K562 (cell line): Measurements from ENCODE around the gene TRAPPC1. TPM values are rescaled to one million over a fixed set of nuclear protein-coding genes. Genes with fewer than 3 reads are reported as not detected.

ENCODE experiments used
- ATF1 ChIP-seq, 2 experiments: fragments of 450-650 bp in 1 of 2; IDR thresholded peaks; 2 replicates each; pipeline ENCODE4 v1.6.1; 2016; ENCODE audit warnings: missing compliant biosample characterization in 1 of 2, missing genetic modification characterization in 1 of 2
- CAMTA2 ChIP-seq: fragments of 250-450 bp; sonication (Bioruptor Pico); conservative IDR thresholded peaks from 2 replicates; pipeline ENCODE4 v1.5.1; 2022
- CBFA2T3 ChIP-seq: fragments of 450-650 bp; IDR thresholded peaks from 2 replicates; pipeline ENCODE4 v1.6.1; 2017
- GATA2 ChIP-seq: sonication (generic); formaldehyde crosslinking; IDR thresholded peaks from 2 replicates; pipeline ENCODE4 v1.4.0; 2020; ENCODE audit warnings: mild to moderate bottlenecking, missing genetic modification reagents
- GTF2E2 ChIP-seq: fragments of 200-800 bp; sonication (Bioruptor generic); IDR thresholded peaks from 2 replicates; pipeline ENCODE4 v1.6.1; 2016; ENCODE audit warnings: missing genetic modification characterization, missing compliant biosample characterization
- HDAC2 ChIP-seq: fragments of 450-650 bp; IDR thresholded peaks from 2 replicates; pipeline ENCODE4 v1.6.1; 2016; ENCODE audit warnings: mild to moderate bottlenecking
- HMG20A ChIP-seq: fragments of 450-650 bp; formaldehyde crosslinking; conservative IDR thresholded peaks from 2 replicates; pipeline ENCODE4 v1.4.0; 2020; ENCODE audit warnings: mild to moderate bottlenecking, mixed read lengths
- KAT7 ChIP-seq: sonication (generic); formaldehyde crosslinking; IDR thresholded peaks from 2 replicates; pipeline ENCODE4 v1.8.0; 2022; ENCODE audit warnings: missing genetic modification reagents, mild to moderate bottlenecking, borderline replicate concordance
- KHSRP ChIP-seq: fragments of 450-650 bp; IDR thresholded peaks from 2 replicates; pipeline ENCODE4 v1.6.1; 2017
- KLF10 ChIP-seq: fragments of 250-450 bp; sonication (Bioruptor Pico); IDR thresholded peaks from 2 replicates; pipeline ENCODE4 v1.6.1; 2021; ENCODE audit warnings: matching md5 sums
- MEF2D ChIP-seq: conservative IDR thresholded peaks from 2 replicates; pipeline ENCODE4 v1.6.1; 2016; ENCODE audit warnings: low read depth, missing genetic modification characterization, missing compliant biosample characterization
- MNT ChIP-seq, 2 experiments: fragments of 450-650 bp; conservative IDR thresholded peaks; 2 replicates each; pipeline ENCODE4 v1.6.1; 2017; ENCODE audit warnings: mild to moderate bottlenecking in 2 of 2, moderate library complexity in 2 of 2
- NRF1 ChIP-seq, 2 experiments: fragments of 450-650 bp; IDR thresholded peaks in 1 of 2; conservative IDR thresholded peaks in 1 of 2; 2 replicates each; pipeline ENCODE4 v1.6.1; 2014; ENCODE audit warnings: mild to moderate bottlenecking in 2 of 2
- PHF20 ChIP-seq: fragments of 450-650 bp; IDR thresholded peaks from 2 replicates; pipeline ENCODE4 v1.6.1; 2018; ENCODE audit not compliant: partially characterized antibody
- PML ChIP-seq: IDR thresholded peaks from 2 replicates; pipeline ENCODE4 v1.6.1; 2012; ENCODE audit warnings: low read length, inconsistent platforms
- POLR3A ChIP-seq: IDR thresholded peaks from 2 replicates; pipeline ENCODE4 v1.6.1; 2011; ENCODE audit warnings: borderline replicate concordance, mild to moderate bottlenecking, moderate library complexity; ENCODE audit not compliant: insufficient read length, insufficient read depth; ENCODE audit errors: extremely low read depth
- PTTG1 ChIP-seq: fragments of 450-650 bp; IDR thresholded peaks from 2 replicates; pipeline ENCODE4 v1.6.1; 2016; ENCODE audit warnings: low read depth, mild to moderate bottlenecking, missing genetic modification characterization, missing compliant biosample characterization
- RAD21 ChIP-seq, 2 experiments: fragments of 250-450 bp in 1 of 2; fragments of 450-650 bp in 1 of 2; sonication (Bioruptor Pico) in 1 of 2; formaldehyde crosslinking in 1 of 2; IDR thresholded peaks in 1 of 2; conservative IDR thresholded peaks in 1 of 2; 2 replicates each; pipeline versions ENCODE4 v1.4.0 to v1.8.0; 2020 to 2022; ENCODE audit warnings: mild to moderate bottlenecking in 2 of 2, moderate library complexity in 1 of 2
- RBBP5 ChIP-seq: fragments of 200-600 bp; sonication (generic); IDR thresholded peaks from 2 replicates; pipeline ENCODE4 v1.6.1; 2012; ENCODE audit warnings: borderline replicate concordance, mild to moderate bottlenecking, low read length, control low read depth, inconsistent platforms; ENCODE audit not compliant: insufficient read depth, poor library complexity, severe bottlenecking
- RFX5 ChIP-seq: IDR thresholded peaks from 2 replicates; pipeline ENCODE4 v1.6.1; 2011; ENCODE audit warnings: low read depth, mild to moderate bottlenecking, improper control_type of control experiment, low read length
- TAL1 ChIP-seq: fragments of 450-650 bp; IDR thresholded peaks from 2 replicates; pipeline ENCODE4 v1.6.1; 2016; ENCODE audit warnings: mild to moderate bottlenecking
- TBP ChIP-seq: optimal IDR thresholded peaks from 2 replicates; pipeline ENCODE3; 2011; ENCODE audit warnings: low read depth, low read length, improper control_type of control experiment
- TRIM24 ChIP-seq, 2 experiments: fragments of 450-650 bp; IDR thresholded peaks; 2 replicates each; pipeline ENCODE4 v1.6.1; 2016
- ZNF12 ChIP-seq: sonication (generic); formaldehyde crosslinking; IDR thresholded peaks from 2 replicates; pipeline ENCODE4 v1.4.0; 2020; ENCODE audit warnings: mild to moderate bottlenecking, missing genetic modification reagents
- ZNF239 ChIP-seq: fragments of 250-450 bp; sonication (Bioruptor Pico); IDR thresholded peaks from 2 replicates; pipeline ENCODE4 v1.4.0; 2020; ENCODE audit warnings: mild to moderate bottlenecking
- ZNF311 ChIP-seq: fragments of 250-450 bp; sonication (Bioruptor Pico); IDR thresholded peaks from 2 replicates; pipeline ENCODE4 v1.4.0; 2020; ENCODE audit warnings: mild to moderate bottlenecking, moderate library complexity
- ZNF76 ChIP-seq: fragments of 250-450 bp; sonication (Bioruptor Pico); IDR thresholded peaks from 2 replicates; pipeline ENCODE4 v1.4.0; 2020; ENCODE audit warnings: mild to moderate bottlenecking, moderate library complexity, borderline replicate concordance
- ZNF764 ChIP-seq: fragments of 250-450 bp; sonication (Bioruptor Pico); IDR thresholded peaks from 2 replicates; pipeline ENCODE4 v1.4.0; 2020; ENCODE audit warnings: low read depth, mild to moderate bottlenecking, moderate library complexity
- polyA plus RNA-seq, 8 experiments: library from polyadenylated mRNA; depleted of rRNA in 4 of 8; stranded (reverse) in 5 of 8; unstranded in 3 of 8; fragments of >200 nt; fragmentation: Nextera tagmentation in 2 of 8; fragmentation: Illumina TruSeq in 1 of 8; extraction: Ambion mirVana in 2 of 8; extraction: Trizol in 1 of 8; gene quantifications; 2 replicates each; pipeline versions ENCODE4 v1.2.1 to v1.2.3, GENCODE V29; 2011 to 2014; ENCODE audit warnings: inconsistent platforms in 1 of 8, missing spikeins in 1 of 8
- total RNA-seq, 7 experiments: library from RNA; depleted of rRNA in 6 of 7; stranded (reverse); fragments of >200 nt in 6 of 7; fragmentation: Illumina TruSeq in 2 of 7; extraction: Trizol in 2 of 7; gene quantifications; 2 replicates each; pipeline versions ENCODE4 v1.2.1 to v1.2.3, GENCODE V29; 2011 to 2021; ENCODE audit warnings: low replicate concordance in 1 of 7
- TF ChIP-seq, protein P1 (sequence below): fragments of 450-650 bp; formaldehyde crosslinking; IDR thresholded peaks from 2 replicates; pipeline ENCODE4 v1.4.0; 2022; ENCODE audit warnings: missing genetic modification characterization

The TRAPPC1 gene
- total and polyA plus RNA-seq, 9 of the 15 experiments (the other 6 are each of a cell fraction or from before 2014, with no cell fraction given): 11.7 to 82.8 (median 36.2) TPM

GRCh38 chr17:7915611-7916384 lies 15.9 kb downstream of the TRAPPC1 start, which contains the start of gene RNF227 (continued):
- no peak for TF ChIP-seq RAD21 (CRISPR knock-in tag; conservative IDR thresholded peaks at IDR 0.05 in 1 of 2, IDR thresholded peaks at IDR 0.05 in 1 of 2)
- peak; percentile 90 to 93 for TF ChIP-seq NRF1 (conservative IDR thresholded peaks at IDR 0.05 in 1 of 2, IDR thresholded peaks at IDR 0.05 in 1 of 2)
- no peak for TF ChIP-seq ZNF764
- no peak for TF ChIP-seq MEF2D (tag)
- TF ChIP-seq ZNF76 (CRISPR knock-in tag): no peak
- TF ChIP-seq, protein P1, sequence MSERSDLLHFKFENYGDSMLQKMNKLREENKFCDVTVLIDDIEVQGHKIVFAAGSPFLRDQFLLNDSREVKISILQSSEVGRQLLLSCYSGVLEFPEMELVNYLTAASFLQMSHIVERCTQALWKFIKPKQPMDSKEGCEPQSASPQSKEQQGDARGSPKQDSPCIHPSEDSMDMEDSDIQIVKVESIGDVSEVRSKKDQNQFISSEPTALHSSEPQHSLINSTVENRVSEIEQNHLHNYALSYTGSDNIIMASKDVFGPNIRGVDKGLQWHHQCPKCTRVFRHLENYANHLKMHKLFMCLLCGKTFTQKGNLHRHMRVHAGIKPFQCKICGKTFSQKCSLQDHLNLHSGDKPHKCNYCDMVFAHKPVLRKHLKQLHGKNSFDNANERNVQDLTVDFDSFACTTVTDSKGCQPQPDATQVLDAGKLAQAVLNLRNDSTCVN (CRISPR knock-in tag): no peak
- TF ChIP-seq ZNF239 (CRISPR knock-in tag): no peak
- no peak for TF ChIP-seq KAT7 (CRISPR knock-in tag)
- no peak for TF ChIP-seq GTF2E2 (tag)
- TF ChIP-seq HDAC2: 0 out of 2 replicates have a peak, but pooled peaks have one; percentile 7
- TF ChIP-seq KHSRP: no peak
- no peak for TF ChIP-seq CAMTA2 (CRISPR knock-in tag)
- no peak for TF ChIP-seq TRIM24 (IDR thresholded peaks at IDR 0.05)
- no peak for TF ChIP-seq ZNF311 (CRISPR knock-in tag)
- TF ChIP-seq RFX5: no peak
- no peak for TF ChIP-seq POLR3A
- no peak for TF ChIP-seq ATF1 (CRISPR knock-in tag; IDR thresholded peaks at IDR 0.05)
- peak; percentile 46 for TF ChIP-seq ATF1 (tag; IDR thresholded peaks at IDR 0.05)
- peak; percentile 57 for TF ChIP-seq RBBP5
- TF ChIP-seq HMG20A (CRISPR knock-in tag): no peak
- peak; percentile 73 for TF ChIP-seq TBP
- peak; percentile 60 to 70 for TF ChIP-seq MNT (conservative IDR thresholded peaks at IDR 0.05)
- no peak for TF ChIP-seq PML
- TF ChIP-seq GATA2: no peak
- TF ChIP-seq PHF20: no peak
- TF ChIP-seq PTTG1 (tag): no peak
- no peak for TF ChIP-seq CBFA2T3
- no peak for TF ChIP-seq TAL1
- no peak for TF ChIP-seq KLF10 (CRISPR knock-in tag)
- TF ChIP-seq ZNF12: peak; percentile 30; the same call in 1 of the 2 replicates
